Caki2 (cell line): ENCODE data around the gene TEX264. TPM values are rescaled to one million over a fixed set of nuclear protein-coding genes. Genes with fewer than 3 reads are reported as not detected.

Source experiments
- DNase-seq: peaks from one replicate; pipeline ENCODE4 v3.0.0-alpha.2; 2015; ENCODE audit warnings: low read depth
- in situ Hi-C: cut with HindIII; loops from 2 replicates; pipeline ENCODE4 v1.10.0; 2016; ENCODE audit warnings: low sequenced_read_pairs, low pct_unique_long_range_greater_than_20kb, mixed read lengths
- total RNA-seq: library from RNA; depleted of rRNA; stranded (reverse); fragments of >200 nt; shearing (Covaris generic); gene quantifications from 2 replicates; pipeline ENCODE4 v1.2.3, GENCODE V29; 2014; ENCODE audit warnings: low replicate concordance

The TEX264 gene
- total RNA-seq, 1 experiment from 2014 or later, result 97.6 TPM

GRCh38 chr3:51671734-51672475, 853 bp downstream of the TEX264 start:
- DNase-seq, result peak; percentile 64

GRCh38 chr3:51673181-51673801, 2.2 kb downstream of the TEX264 start:
- in situ Hi-C loops, result no loop called here
- DNase-seq, result no peak

More at GRCh38 chr3:51671734-51672475, 853 bp downstream of the TEX264 start:
- in situ Hi-C loops, result no loop called here

- DNase-seq, result no peak
- in situ Hi-C loops, result no loop called here
These were observed 3.0 kb downstream of the TEX264 start for GRCh38 chr3:51673802-51674654.

GRCh38 chr3:51675201-51675611, 4.2 kb downstream of the TEX264 start:
- in situ Hi-C loops, result no loop called here
- no peak for DNase-seq

- no peak for DNase-seq
- in situ Hi-C loops, result no loop called here
These were observed 5.1 kb downstream of the TEX264 start for GRCh38 chr3:51676102-51676640.

GRCh38 chr3:51677358-51677757, 6.3 kb downstream of the TEX264 start:
- in situ Hi-C loops, result no loop called here
- DNase-seq, result no peak

- in situ Hi-C loops, result no loop called here
- no peak for DNase-seq
These were observed 7.1 kb downstream of the TEX264 start for GRCh38 chr3:51678186-51678585.

- in situ Hi-C loops, result no loop called here
- no peak for DNase-seq
These were observed 7.6 kb downstream of the TEX264 start for GRCh38 chr3:51678641-51679040.

- in situ Hi-C loops, result no loop called here
- no peak for DNase-seq
These were observed 8.3 kb downstream of the TEX264 start for GRCh38 chr3:51679318-51679717.

- DNase-seq, result no peak
- in situ Hi-C loops, result no loop called here
These were observed 8.7 kb downstream of the TEX264 start for GRCh38 chr3:51679777-51680176.

GRCh38 chr3:51680196-51680595, 9.1 kb downstream of the TEX264 start:
- in situ Hi-C loops, result no loop called here
- no peak for DNase-seq

- no peak for DNase-seq
- in situ Hi-C loops, result no loop called here
These were observed 9.7 kb downstream of the TEX264 start for GRCh38 chr3:51680663-51681230.

GRCh38 chr3:51681453-51681852, 10.4 kb downstream of the TEX264 start:
- no peak for DNase-seq
- in situ Hi-C loops, result no loop called here

GRCh38 chr3:51682079-51682478, 11.0 kb downstream of the TEX264 start:
- peak; percentile 75 for DNase-seq
- in situ Hi-C loops, result no loop called here

GRCh38 chr3:51682526-51682925, 11.5 kb downstream of the TEX264 start:
- in situ Hi-C loops, result no loop called here

GRCh38 chr3:51683566-51683965, 12.5 kb downstream of the TEX264 start:
- no peak for DNase-seq
- in situ Hi-C loops, result no loop called here

More at GRCh38 chr3:51682526-51682925, 11.5 kb downstream of the TEX264 start:
- no peak for DNase-seq

GRCh38 chr3:51684971-51685751, 14.1 kb downstream of the TEX264 start:
- in situ Hi-C loops, result no loop called here
- DNase-seq, result no peak

GRCh38 chr3:51686056-51686455, 15.0 kb downstream of the TEX264 start:
- in situ Hi-C loops, result no loop called here
- DNase-seq, result no peak
